H1 (cell line): ENCODE data around the gene FES. TPM values are rescaled to one million over a fixed set of nuclear protein-coding genes. Genes with fewer than 3 reads are reported as not detected.

Experiments used
- CTCF ChIA-PET: fragments of 300-600 bp; sonication (Branson Sonifier 250); formaldehyde crosslinking; loops from one replicate; lab custom pipeline; 2021; ENCODE audit not compliant: partially characterized antibody; lab: Charles Lee
- POLR2A ChIA-PET: fragments of 300-600 bp; sonication (Branson Sonifier 250); formaldehyde crosslinking; loops from one replicate; lab custom pipeline; 2021; ENCODE audit warnings: inconsistent platforms; ENCODE audit not compliant: partially characterized antibody; lab: Charles Lee
- DNase-seq, 2 experiments: peaks; one replicate each; pipeline versions ENCODE4 v3.0.0 to v3.0.0-alpha.2; 2010 to 2022; ENCODE audit warnings: low spot score in 2 of 2, low read depth in 1 of 2, mixed read lengths in 1 of 2
- FAIRE-seq: peaks from 2 replicates; lab custom pipeline; 2011; peaks lifted over from hg19 to GRCh38; lab: Jason Lieb, UNC
- H2AFZ ChIP-seq: 2 replicates; pipeline ENCODE4 v1.8.1; 2012; ENCODE audit warnings: low read length, inconsistent platforms
- H2AK5ac ChIP-seq: 2 replicates; pipeline ENCODE4 v1.6.1; 2013; ENCODE audit warnings: low read depth, low read length
- H2BK120ac ChIP-seq: replicated peaks from 2 replicates; pipeline ENCODE3; 2013; ENCODE audit warnings: low read depth, low read length, inconsistent platforms
- H2BK12ac ChIP-seq: 2 replicates; pipeline ENCODE4 v1.6.1; 2013; ENCODE audit warnings: low read depth, low read length
- H2BK15ac ChIP-seq: 2 replicates; pipeline ENCODE4 v1.6.1; 2013; ENCODE audit warnings: low read length
- H2BK20ac ChIP-seq: 2 replicates; pipeline ENCODE4 v1.6.1; 2013; ENCODE audit warnings: low read length
- H2BK5ac ChIP-seq: 2 replicates; pipeline ENCODE4 v1.6.1; 2013; ENCODE audit warnings: low read depth, low read length
- H3K14ac ChIP-seq: 2 replicates; pipeline ENCODE4 v1.6.1; 2013; ENCODE audit warnings: inconsistent platforms; ENCODE audit not compliant: insufficient read length
- H3K18ac ChIP-seq: 2 replicates; pipeline ENCODE4 v1.6.1; 2013; ENCODE audit warnings: low read length; ENCODE audit errors: extremely low read depth
- H3K23ac ChIP-seq: 2 replicates; pipeline ENCODE4 v1.6.1; 2013; ENCODE audit warnings: inconsistent platforms; ENCODE audit not compliant: insufficient read length
- H3K23me2 ChIP-seq: 2 replicates; pipeline ENCODE4 v1.6.1; 2013; ENCODE audit warnings: low read depth, low read length
- H3K27ac ChIP-seq: 2 replicates; pipeline ENCODE4 v1.6.1; 2011; ENCODE audit warnings: low read depth, low read length, inconsistent platforms
- H3K27me3 ChIP-seq, 4 experiments: replicated peaks in 1 of 4; 1 replicate in 1 of 4; 2 replicates in 3 of 4; pipeline versions ENCODE4 v1.6.1 to v1.8.1; 2011 to 2013; ENCODE audit warnings: low read length in 3 of 4, mild to moderate bottlenecking in 3 of 4, inconsistent platforms in 2 of 4, mixed read lengths in 2 of 4, moderate library complexity in 1 of 4; ENCODE audit not compliant: control insufficient read depth in 3 of 4, insufficient read depth in 3 of 4; ENCODE audit errors: extremely low read depth in 1 of 4
- H3K36me3 ChIP-seq, 4 experiments: 2 replicates each; pipeline versions ENCODE4 v1.6.1 to v1.8.1; 2011 to 2013; ENCODE audit warnings: mild to moderate bottlenecking in 4 of 4, low read length in 3 of 4, moderate library complexity in 2 of 4, control low read depth in 1 of 4, inconsistent platforms in 1 of 4; ENCODE audit not compliant: insufficient read depth in 4 of 4, control insufficient read depth in 2 of 4
- H3K4ac ChIP-seq: replicated peaks from 2 replicates; pipeline ENCODE3; 2013; ENCODE audit warnings: low read length, low read depth, mixed read lengths, inconsistent platforms; ENCODE audit not compliant: insufficient read length
- H3K4me1 ChIP-seq, 4 experiments: replicated peaks in 1 of 4; 1 replicate in 1 of 4; 2 replicates in 3 of 4; pipeline versions ENCODE4 v1.6.1 to v1.8.1; 2011 to 2013; ENCODE audit warnings: low read length in 3 of 4, inconsistent platforms in 2 of 4, mixed read lengths in 1 of 4; ENCODE audit not compliant: insufficient read depth in 4 of 4, control insufficient read depth in 3 of 4
- H3K4me2 ChIP-seq, 2 experiments: 2 replicates each; pipeline versions ENCODE4 v1.6.1 to v1.8.1; 2011 to 2013; ENCODE audit warnings: low read depth in 2 of 2, low read length in 2 of 2, control low read depth in 1 of 2, inconsistent platforms in 1 of 2, mild to moderate bottlenecking in 1 of 2; ENCODE audit not compliant: insufficient read depth in 1 of 2
- H3K4me3 ChIP-seq, 4 experiments: fragments of 200-600, 300-600 bp in 1 of 4; sonication (generic), shearing (Covaris generic), sonication (Bioruptor Twin) in 1 of 4; 2 replicates each; pipeline versions ENCODE4 v1.5.1 to v1.8.1; 2011 to 2016; ENCODE audit warnings: low read length in 4 of 4, low read depth in 3 of 4, control low read depth in 2 of 4, inconsistent platforms in 2 of 4, mild to moderate bottlenecking in 2 of 4, mixed read lengths in 1 of 4, moderate library complexity in 1 of 4; ENCODE audit not compliant: insufficient read depth in 2 of 4; ENCODE audit errors: extremely low read depth in 1 of 4
- H3K56ac ChIP-seq: replicated peaks from 2 replicates; pipeline ENCODE3; 2013; ENCODE audit warnings: low read depth, mild to moderate bottlenecking, mixed read lengths, low read length, inconsistent platforms; ENCODE audit not compliant: insufficient read length
- H3K79me1 ChIP-seq: 2 replicates; pipeline ENCODE4 v1.6.1; 2013; ENCODE audit warnings: low read depth, low read length, control low read depth
- H3K79me2 ChIP-seq, 2 experiments: 2 replicates each; pipeline versions ENCODE4 v1.6.1 to v1.8.1; 2012 to 2013; ENCODE audit warnings: low read length in 2 of 2, mild to moderate bottlenecking in 2 of 2, inconsistent platforms in 1 of 2; ENCODE audit not compliant: insufficient read depth in 2 of 2, control insufficient read depth in 1 of 2
- H3K9ac ChIP-seq, 4 experiments: replicated peaks in 1 of 4; 1 replicate in 1 of 4; 2 replicates in 3 of 4; pipeline versions ENCODE4 v1.6.1 to v1.8.1; 2011 to 2013; ENCODE audit warnings: low read depth in 3 of 4, low read length in 3 of 4, control low read depth in 2 of 4, mild to moderate bottlenecking in 2 of 4, moderate library complexity in 2 of 4, inconsistent platforms in 1 of 4; ENCODE audit errors: extremely low read depth in 1 of 4
- H3K9me3 ChIP-seq, 2 experiments: 2 replicates each; pipeline versions ENCODE4 v1.6.1 to v1.8.1; 2012 to 2013; ENCODE audit warnings: mild to moderate bottlenecking in 2 of 2, moderate library complexity in 2 of 2, control low read depth in 1 of 2, inconsistent platforms in 1 of 2, low read depth in 1 of 2, low read length in 1 of 2, mixed read lengths in 1 of 2; ENCODE audit not compliant: insufficient read depth in 2 of 2
- H4K20me1 ChIP-seq, 2 experiments: replicated peaks in 1 of 2; 2 replicates each; pipeline versions ENCODE3 to v1.8.1; 2011 to 2013; ENCODE audit warnings: inconsistent platforms in 2 of 2, low read length in 2 of 2, mild to moderate bottlenecking in 1 of 2; ENCODE audit not compliant: insufficient read depth in 2 of 2, control insufficient read depth in 1 of 2
- H4K5ac ChIP-seq: 2 replicates; pipeline ENCODE4 v1.6.1; 2013; ENCODE audit warnings: low read length, low read depth, mixed read lengths, inconsistent platforms; ENCODE audit not compliant: insufficient read length
- H4K8ac ChIP-seq: 2 replicates; pipeline ENCODE4 v1.8.0; 2013; ENCODE audit warnings: mild to moderate bottlenecking, moderate library complexity, low read length, inconsistent platforms; ENCODE audit not compliant: insufficient read depth; ENCODE audit errors: extremely low read depth
- H4K91ac ChIP-seq: replicated peaks from 2 replicates; pipeline ENCODE3; 2013; ENCODE audit warnings: low read length, mixed read lengths, inconsistent platforms; ENCODE audit not compliant: insufficient read length
- EP300 ChIP-seq, 2 experiments: IDR thresholded peaks; 1 replicate in 1 of 2; 2 replicates in 1 of 2; pipeline ENCODE4 v1.6.1; 2011 to 2012; ENCODE audit warnings: low read depth in 2 of 2, low read length in 2 of 2, mild to moderate bottlenecking in 2 of 2, borderline replicate concordance in 1 of 2, inconsistent platforms in 1 of 2, moderate library complexity in 1 of 2
- GABPA ChIP-seq: IDR thresholded peaks from 2 replicates; pipeline ENCODE4 v1.6.1; 2011; ENCODE audit warnings: mild to moderate bottlenecking, low read length, moderate library complexity, borderline replicate concordance; ENCODE audit not compliant: insufficient read depth
- KDM5A ChIP-seq: fragments of 200-600 bp; IDR thresholded peaks from 2 replicates; pipeline ENCODE4 v1.7.1; 2012; ENCODE audit warnings: mild to moderate bottlenecking, low read length, inconsistent platforms, mixed read lengths
- RAD21 ChIP-seq, 2 experiments: IDR thresholded peaks in 1 of 2; conservative IDR thresholded peaks in 1 of 2; 2 replicates each; pipeline ENCODE4 v1.6.1; 2011; ENCODE audit warnings: low read depth in 2 of 2, low read length in 2 of 2, improper control_type of control experiment in 1 of 2, inconsistent platforms in 1 of 2, mild to moderate bottlenecking in 1 of 2, moderate library complexity in 1 of 2
- SP2 ChIP-seq: IDR thresholded peaks from 2 replicates; pipeline ENCODE4 v1.6.1; 2012; ENCODE audit warnings: mild to moderate bottlenecking, low read length, inconsistent platforms
- WGBS, 2 experiments: shearing (Covaris generic) in 1 of 2; methylation state at CpG; one replicate each; pipeline versions ENCODE4 v1.1.6 to v1.1.7; 2013 to 2015; ENCODE audit warnings: low lambda C conversion rate in 2 of 2, mixed read lengths in 2 of 2, inconsistent platforms in 1 of 2, low coverage in 1 of 2, missing lambda C conversion rate in 1 of 2; ENCODE audit not compliant: insufficient replicate concordance in 2 of 2, insufficient coverage in 1 of 2, insufficient read length in 1 of 2; ENCODE audit errors: extremely low coverage in 1 of 2, missing lambda C conversion rate in 1 of 2; 5-methylcytosine and 5-hydroxymethylcytosine counted together
- polyA plus RNA-seq, 7 experiments: library from polyadenylated mRNA; depleted of rRNA in 3 of 7; stranded (reverse) in 5 of 7; unstranded in 2 of 7; fragments of >200 nt in 5 of 7; fragments of 200-250 nt in 2 of 7; gene quantifications; 1 replicate in 5 of 7; 2 replicates in 1 of 7; 4 replicates in 1 of 7; pipeline versions ENCODE4 v1.2.1 to v1.2.3, GENCODE V29; 2011 to 2013; ENCODE audit warnings: missing spikeins in 2 of 7, mixed read lengths in 2 of 7
- total RNA-seq: library from RNA; stranded (reverse); fragmentation: NEBNext Ultra II Directional; extraction: Animal tissue kit (Norgen Biotek cat#: 25700); gene quantifications from 2 replicates; pipeline ENCODE4 v1.2.1, GENCODE V29; 2021
- TF ChIP-seq, protein P1 (sequence below), 3 experiments: IDR thresholded peaks; 1 replicate in 2 of 3; 2 replicates in 1 of 3; pipeline versions ENCODE4 v1.5.1 to v1.6.1; 2011; ENCODE audit warnings: low read length in 3 of 3, mild to moderate bottlenecking in 3 of 3, inconsistent platforms in 2 of 3, low read depth in 1 of 3, moderate library complexity in 1 of 3; ENCODE audit not compliant: insufficient read depth in 1 of 3; ENCODE audit errors: control extremely low read depth in 1 of 3

The FES gene
- total and polyA plus RNA-seq, 2 of the 8 experiments (the other 6 are each of a cell fraction or from before 2014, with no cell fraction given), result 8.5 to 8.6 TPM

DNA sequence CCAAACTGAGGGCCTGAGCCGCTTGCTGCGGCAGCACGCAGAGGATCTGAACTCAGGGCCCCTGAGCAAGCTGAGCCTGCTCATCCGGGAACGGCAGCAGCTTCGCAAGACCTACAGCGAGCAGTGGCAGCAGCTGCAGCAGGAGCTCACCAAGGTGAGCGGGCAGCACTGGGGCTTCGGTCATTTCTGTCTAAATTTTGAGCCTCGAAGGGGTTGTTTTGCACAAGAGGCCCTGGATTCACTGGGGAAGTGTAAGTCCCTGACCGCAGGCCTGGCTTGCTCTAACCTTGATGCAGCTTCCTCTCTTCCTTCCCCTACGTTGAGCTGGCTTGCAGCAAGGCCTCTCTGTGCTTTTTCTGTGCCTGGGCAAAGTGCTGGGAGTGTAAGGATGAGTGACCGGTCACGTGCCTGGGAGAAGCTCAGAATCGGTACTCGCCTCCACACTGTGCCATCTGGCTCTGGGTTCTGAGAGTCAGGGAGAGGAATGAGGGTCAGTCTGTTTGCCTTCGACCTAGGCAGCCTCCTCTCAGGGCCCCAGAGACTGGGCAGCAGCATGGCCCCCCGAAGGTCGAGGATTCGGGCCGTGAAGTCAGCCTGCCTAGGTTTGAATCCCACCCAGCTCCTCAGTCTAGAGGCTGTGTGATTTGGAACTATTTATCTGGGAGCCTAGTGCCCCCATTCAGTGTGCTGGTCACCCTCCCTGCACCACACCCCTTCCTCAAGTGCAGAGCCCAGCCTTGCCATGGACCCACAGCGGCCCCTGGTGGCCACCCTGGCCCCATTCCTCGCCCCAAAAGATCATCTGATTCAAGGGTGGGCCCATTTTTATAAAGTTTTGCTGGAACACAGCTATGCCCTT is 1.4 kb downstream of the FES start:
- Histone ChIP-seq H2BK120ac (no peak overlapping the region), H3K23ac (no peak overlapping the region), H4K8ac (peak overlapping the region; percentile 81), H3K4me1 (peaks cover 0 to 24% (median 15%) of the 10 kb centered on the region in 4 experiments; a peak in 6 of 7 replicates), H3K18ac (no peak overlapping the region), H4K91ac (peak overlapping the region; percentile 12), H3K23me2 (no peaks in the 10 kb centered on the region; the same call in 1 of the 2 replicates), H3K79me2 (no peaks in the 10 kb centered on the region), H3K9me3 (no peaks in the 10 kb centered on the region), H3K36me3 (peaks cover 0 to 3% (median 0%) of the 10 kb centered on the region in 4 experiments; a peak in 1 of 8 replicates), H2AFZ (no peak overlapping the region), H3K56ac (no peak overlapping the region), H3K27ac (no peak overlapping the region), H2AK5ac (no peak overlapping the region; the same call in 1 of the 2 replicates), H2BK12ac (peak overlapping the region; percentile 10; the same call in 1 of the 2 replicates), H3K4ac (no peak overlapping the region), H3K14ac (no peak overlapping the region), H3K4me3 (no peak overlapping the region), H2BK15ac (no peak overlapping the region), H3K27me3 (no peaks in the 10 kb centered on the region), H4K5ac (no peak overlapping the region), H3K79me1 (no peaks in the 10 kb centered on the region; the same call in 1 of the 2 replicates), H4K20me1 (peaks cover 0 to 5% of the 10 kb centered on the region in 2 experiments), H3K9ac (no peak overlapping the region), H2BK20ac (no peak overlapping the region), H3K4me2 (no peak overlapping the region; a peak in 1 of 4 replicates), H2BK5ac (0 out of 2 replicates have a peak overlapping the region, but pooled peaks have one; percentile 0)
- ChIA-PET CTCF (interaction anchor here (0.6 to 5.5 kb wide), 63 partner anchors 12 to 719 kb away, joined by 3 to 132 read pairs (median 5); partner anchors contain the start of genes BLM, FURIN, HDDC3 and MAN2A2), POLR2A (interaction anchor here (0.7 to 4.7 kb wide), 6 partner anchors 12 to 330 kb away, joined by 3 to 22 read pairs (median 8); partner anchors contain the start of gene UNC45A)
- DNase-seq, result peak in 1 of 2 experiments; percentile 96
- 75% methylated on average over 22 of the region's 23 CpGs; no CpG with 5 or more reads in 1 of the 2 experiments for WGBS, 2 experiments
- peak; percentile 45 for FAIRE-seq
- 0 out of 3 replicates have a peak, but pooled peaks of 1 of the 2 experiments have one; percentile 29 for TF ChIP-seq EP300 (IDR thresholded peaks at IDR 0.05; ENCODE audit: borderline replicate concordance in 1 of 2, low read depth in 2 of 2, low read length in 2 of 2)
- peak; percentile 99 for TF ChIP-seq RAD21 (IDR thresholded peaks at IDR 0.05 in 1 of 2, conservative IDR thresholded peaks at IDR 0.05 in 1 of 2; ENCODE audit: low read depth in 2 of 2, low read length in 2 of 2)
- no peak for TF ChIP-seq SP2
- TF ChIP-seq KDM5A, result no peak
- TF ChIP-seq, protein P1, sequence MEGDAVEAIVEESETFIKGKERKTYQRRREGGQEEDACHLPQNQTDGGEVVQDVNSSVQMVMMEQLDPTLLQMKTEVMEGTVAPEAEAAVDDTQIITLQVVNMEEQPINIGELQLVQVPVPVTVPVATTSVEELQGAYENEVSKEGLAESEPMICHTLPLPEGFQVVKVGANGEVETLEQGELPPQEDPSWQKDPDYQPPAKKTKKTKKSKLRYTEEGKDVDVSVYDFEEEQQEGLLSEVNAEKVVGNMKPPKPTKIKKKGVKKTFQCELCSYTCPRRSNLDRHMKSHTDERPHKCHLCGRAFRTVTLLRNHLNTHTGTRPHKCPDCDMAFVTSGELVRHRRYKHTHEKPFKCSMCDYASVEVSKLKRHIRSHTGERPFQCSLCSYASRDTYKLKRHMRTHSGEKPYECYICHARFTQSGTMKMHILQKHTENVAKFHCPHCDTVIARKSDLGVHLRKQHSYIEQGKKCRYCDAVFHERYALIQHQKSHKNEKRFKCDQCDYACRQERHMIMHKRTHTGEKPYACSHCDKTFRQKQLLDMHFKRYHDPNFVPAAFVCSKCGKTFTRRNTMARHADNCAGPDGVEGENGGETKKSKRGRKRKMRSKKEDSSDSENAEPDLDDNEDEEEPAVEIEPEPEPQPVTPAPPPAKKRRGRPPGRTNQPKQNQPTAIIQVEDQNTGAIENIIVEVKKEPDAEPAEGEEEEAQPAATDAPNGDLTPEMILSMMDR (IDR thresholded peaks at IDR 0.05; ENCODE audit: control extremely low read depth in 1 of 3, insufficient read depth in 1 of 3, low read depth in 1 of 3, low read length in 3 of 3), result peak in 2 of 3 experiments; percentile 91; a peak in 3 of 4 replicates
- 0 out of 2 replicates have a peak, but pooled peaks have one; percentile 28 for TF ChIP-seq GABPA
